IMR-90 (cell line): ENCODE data around the gene BET1. TPM values are rescaled to one million over a fixed set of nuclear protein-coding genes. Genes with fewer than 3 reads are reported as not detected.

Source experiments
- ATAC-seq: fragments of 200-7000 bp; cut with Tn5 transposase; 2 replicates; pipeline ENCODE4 v1.9.1; 2020; ENCODE audit warnings: low read depth, mild to moderate bottlenecking, moderate library complexity
- BruUV-seq: library from RNA; stranded (reverse); fragments of 400-500 nt; replicated peaks from 2 replicates; lab custom pipeline; 2021; lab: Mats Ljungman, UMichigan
- CTCF ChIA-PET: fragments of 300-600 bp; formaldehyde crosslinking; extraction: SDS; loops from one replicate; lab custom pipeline; 2021; ENCODE audit warnings: antibody characterized with exemption; lab: Yijun Ruan, JAX
- POLR2A ChIA-PET: fragments of 300-600 bp; sonication (Branson Sonifier 250); formaldehyde crosslinking; loops from one replicate; lab custom pipeline; 2022; ENCODE audit warnings: antibody characterized with exemption; ENCODE audit not compliant: unreplicated experiment; lab: Charles Lee
- DNase-seq: peaks from one replicate; pipeline ENCODE4 v3.0.0; 2013
- H2AFZ ChIP-seq: replicated peaks from 2 replicates; pipeline ENCODE3; 2013; ENCODE audit warnings: low read length, mild to moderate bottlenecking; ENCODE audit not compliant: poor library complexity
- H2AK5ac ChIP-seq: 2 replicates; pipeline ENCODE4 v1.6.1; 2013; ENCODE audit warnings: low read depth, low read length, inconsistent platforms
- H2AK9ac ChIP-seq: replicated peaks from 2 replicates; pipeline ENCODE3; 2013; ENCODE audit warnings: mild to moderate bottlenecking, low read depth, low read length, moderate library complexity; ENCODE audit not compliant: poor library complexity
- H2BK120ac ChIP-seq: 2 replicates; pipeline ENCODE4 v1.6.1; 2013; ENCODE audit warnings: low read depth, low read length, inconsistent platforms
- H2BK15ac ChIP-seq: 3 replicates; pipeline ENCODE4 v1.6.1; 2013; ENCODE audit warnings: low read depth, low read length, inconsistent platforms
- H2BK20ac ChIP-seq: 2 replicates; pipeline ENCODE4 v1.6.1; 2013; ENCODE audit warnings: low read depth, mild to moderate bottlenecking, inconsistent platforms, low read length, moderate library complexity
- H2BK5ac ChIP-seq: 2 replicates; pipeline ENCODE4 v1.6.1; 2013; ENCODE audit warnings: mild to moderate bottlenecking, low read depth, low read length, inconsistent platforms; ENCODE audit not compliant: poor library complexity, severe bottlenecking
- H3K14ac ChIP-seq: replicated peaks from 2 replicates; pipeline ENCODE4 v1.6.1; 2013; ENCODE audit warnings: low read depth, low read length, inconsistent platforms
- H3K18ac ChIP-seq: 2 replicates; pipeline ENCODE4 v1.6.1; 2013; ENCODE audit warnings: low read depth, low read length, control low read depth
- H3K23ac ChIP-seq: 2 replicates; pipeline ENCODE4 v1.6.1; 2013; ENCODE audit warnings: low read depth, low read length, inconsistent platforms
- H3K27ac ChIP-seq: 2 replicates; pipeline ENCODE4 v1.5.1; 2013; ENCODE audit warnings: mild to moderate bottlenecking, control low read depth, low read length; ENCODE audit not compliant: insufficient read depth
- H3K27me3 ChIP-seq: 2 replicates; pipeline ENCODE4 v1.6.1; 2013; ENCODE audit warnings: low read length; ENCODE audit not compliant: control insufficient read depth, insufficient read depth
- H3K36me3 ChIP-seq: 2 replicates; pipeline ENCODE4 v1.6.1; 2013; ENCODE audit warnings: low read length, mixed read lengths; ENCODE audit not compliant: control insufficient read depth, insufficient read depth
- H3K4ac ChIP-seq: 2 replicates; pipeline ENCODE4 v1.6.1; 2013; ENCODE audit warnings: low read depth, low read length, inconsistent platforms
- H3K4me1 ChIP-seq: 2 replicates; pipeline ENCODE4 v1.6.1; 2013; ENCODE audit warnings: low read length, mixed read lengths; ENCODE audit not compliant: control insufficient read depth, insufficient read depth
- H3K4me2 ChIP-seq: 2 replicates; pipeline ENCODE4 v1.6.1; 2013; ENCODE audit warnings: low read depth, mild to moderate bottlenecking, control low read depth, low read length, moderate library complexity
- H3K4me3 ChIP-seq: 2 replicates; pipeline ENCODE4 v1.5.1; 2013; ENCODE audit warnings: low read depth, mild to moderate bottlenecking, control low read depth, low read length, moderate library complexity; ENCODE audit not compliant: insufficient read depth
- H3K56ac ChIP-seq: 2 replicates; pipeline ENCODE4 v1.6.1; 2013; ENCODE audit warnings: low read length, inconsistent platforms; ENCODE audit not compliant: insufficient read depth; ENCODE audit errors: extremely low read depth
- H3K79me1 ChIP-seq, 2 experiments: 2 replicates each; pipeline ENCODE4 v1.6.1; 2013; ENCODE audit warnings: low read length in 2 of 2, inconsistent platforms in 1 of 2, low read depth in 1 of 2
- H3K9ac ChIP-seq: 2 replicates; pipeline ENCODE4 v1.6.1; 2013; ENCODE audit warnings: low read depth, low read length, control low read depth
- H3K9me1 ChIP-seq: 2 replicates; pipeline ENCODE4 v1.6.1; 2013; ENCODE audit warnings: low read length, inconsistent platforms; ENCODE audit not compliant: insufficient read depth
- H3K9me3 ChIP-seq: 2 replicates; pipeline ENCODE4 v1.6.1; 2013; ENCODE audit warnings: low read length; ENCODE audit not compliant: control insufficient read depth, insufficient read depth
- H4K20me1 ChIP-seq: 2 replicates; pipeline ENCODE4 v1.6.1; 2013; ENCODE audit warnings: low read length, inconsistent platforms; ENCODE audit not compliant: insufficient read depth
- H4K5ac ChIP-seq: 2 replicates; pipeline ENCODE4 v1.6.1; 2013; ENCODE audit warnings: mild to moderate bottlenecking, low read depth, low read length, control low read depth
- H4K8ac ChIP-seq, 2 experiments: 2 replicates each; pipeline ENCODE4 v1.6.1; 2013; ENCODE audit warnings: low read depth in 2 of 2, low read length in 2 of 2, control low read depth in 1 of 2, inconsistent platforms in 1 of 2
- H4K91ac ChIP-seq: 2 replicates; pipeline ENCODE4 v1.6.1; 2013; ENCODE audit warnings: low read depth, low read length, inconsistent platforms; ENCODE audit not compliant: insufficient read depth
- CEBPB ChIP-seq: IDR thresholded peaks from 2 replicates; pipeline ENCODE4 v1.6.1; 2012; ENCODE audit warnings: low read depth, low read length, improper control_type of control experiment
- CHD1 ChIP-seq: IDR thresholded peaks from 2 replicates; pipeline ENCODE4 v1.6.1; 2012; ENCODE audit warnings: low read depth, low read length, improper control_type of control experiment
- CTCF ChIP-seq: conservative IDR thresholded peaks from 2 replicates; pipeline ENCODE4 v1.5.1; 2012; ENCODE audit warnings: mild to moderate bottlenecking, low read depth, low read length, improper control_type of control experiment
- ELK1 ChIP-seq: fragments of 150-350 bp; IDR thresholded peaks from 2 replicates; pipeline ENCODE4 v1.6.1; 2016; ENCODE audit warnings: low read depth, mild to moderate bottlenecking, low read length, moderate library complexity, borderline replicate concordance
- FOS ChIP-seq: fragments of 150-350 bp; IDR thresholded peaks from 2 replicates; pipeline ENCODE4 v1.6.1; 2016; ENCODE audit warnings: low read depth, low read length
- MAFK ChIP-seq: IDR thresholded peaks from 2 replicates; pipeline ENCODE4 v1.6.1; 2012; ENCODE audit warnings: low read depth, low read length, improper control_type of control experiment
- MAZ ChIP-seq: IDR thresholded peaks from 2 replicates; pipeline ENCODE4 v1.6.1; 2012; ENCODE audit warnings: low read depth, mild to moderate bottlenecking, low read length, improper control_type of control experiment, moderate library complexity, borderline replicate concordance
- MXI1 ChIP-seq: IDR thresholded peaks from 2 replicates; pipeline ENCODE4 v1.6.1; 2012; ENCODE audit warnings: low read depth, mild to moderate bottlenecking, low read length, moderate library complexity, borderline replicate concordance
- NFE2L2 ChIP-seq: fragments of 150-350 bp; IDR thresholded peaks from 2 replicates; pipeline ENCODE4 v1.6.1; 2016; ENCODE audit warnings: low read depth, mild to moderate bottlenecking, low read length
- RCOR1 ChIP-seq: IDR thresholded peaks from 2 replicates; pipeline ENCODE4 v1.6.1; 2012; ENCODE audit warnings: mild to moderate bottlenecking, low read length, improper control_type of control experiment; ENCODE audit not compliant: insufficient replicate concordance
- RFX5 ChIP-seq: IDR thresholded peaks from 2 replicates; pipeline ENCODE4 v1.8.0; 2012; ENCODE audit warnings: low read depth, mild to moderate bottlenecking, low read length, moderate library complexity
- SMC3 ChIP-seq: fragments of 150-350 bp; IDR thresholded peaks from 2 replicates; pipeline ENCODE4 v1.6.1; 2016; ENCODE audit warnings: low read depth, mild to moderate bottlenecking, antibody characterized with exemption, low read length, moderate library complexity
- USF2 ChIP-seq: fragments of 150-350 bp; IDR thresholded peaks from 2 replicates; pipeline ENCODE4 v1.6.1; 2017; ENCODE audit warnings: mild to moderate bottlenecking, antibody characterized with exemption, low read length, low read depth
- WGBS, 2 experiments: methylation state at CpG; one replicate each; pipeline versions ENCODE4 v1.1.5 to v1.1.7; 2013; ENCODE audit warnings: missing lambda C conversion rate in 2 of 2; ENCODE audit not compliant: insufficient read length in 1 of 2; ENCODE audit errors: extremely low coverage in 2 of 2; 5-methylcytosine and 5-hydroxymethylcytosine counted together
- dilution Hi-C: fragments of 300-500 bp; cut with HindIII; formaldehyde crosslinking; loops from one replicate; pipeline ENCODE4 v1.14.3; 2018; ENCODE audit warnings: low sequenced_read_pairs; ENCODE audit not compliant: unreplicated experiment
- in situ Hi-C: fragments of 300-500 bp; cut with MboI; formaldehyde crosslinking; loops from 3 replicates; pipeline ENCODE4 v1.14.3; 2019; ENCODE audit warnings: low sequenced_read_pairs, inconsistent platforms, mixed read lengths
- intact Hi-C: fragments of 100-400 bp; cut with micrococcal nuclease; formaldehyde crosslinking; loops from 2 replicates; pipeline ENCODE4 v1.10.0; 2022
- polyA plus RNA-seq, 3 experiments: library from polyadenylated mRNA; depleted of rRNA; stranded (reverse); fragments of >200 nt; gene quantifications; 2 replicates each; pipeline ENCODE4 v1.2.3, GENCODE V29; 2012; ENCODE audit warnings: low replicate concordance in 1 of 3
- total RNA-seq: library from RNA; depleted of rRNA; stranded (reverse); fragments of >200 nt; gene quantifications from 2 replicates; pipeline ENCODE4 v1.2.3, GENCODE V29; 2012

The BET1 gene
- total and polyA plus RNA-seq, 2 of the 4 experiments (the other 2 are of a cell fraction) = 9.9 to 33.2 TPM

- Histone ChIP-seq H2BK120ac (no peak overlapping the region), H2BK15ac (no peak overlapping the region; the same call in 2 of the 3 replicates), H3K4me3 (no peak overlapping the region), H3K36me3 (no peaks in the 10 kb centered on the region), H3K27ac (no peak overlapping the region), H3K4me2 (no peak overlapping the region), H3K9me3 (peaks cover 2% of the 10 kb centered on the region; the same call in 1 of the 2 replicates), H3K18ac (no peak overlapping the region), H3K23ac (no peak overlapping the region), H2BK20ac (no peak overlapping the region), H2AFZ (no peak overlapping the region), H3K14ac (no peak overlapping the region), H4K91ac (no peak overlapping the region), H2AK5ac (no peak overlapping the region), H3K79me1 (no peaks in the 10 kb centered on the region), H3K4me1 (peaks cover 2% of the 10 kb centered on the region; the same call in 1 of the 2 replicates), H3K27me3 (peaks cover 9% of the 10 kb centered on the region; the same call in 1 of the 2 replicates), H4K8ac (no peak overlapping the region), H2BK5ac (no peak overlapping the region), H4K20me1 (no peaks in the 10 kb centered on the region), H3K9ac (no peak overlapping the region), H2AK9ac (no peak overlapping the region), H4K5ac (no peak overlapping the region), H3K4ac (no peak overlapping the region), H3K56ac (no peak overlapping the region), H3K9me1 (no peaks in the 10 kb centered on the region)
- dilution Hi-C loops = no loop called here
- CTCF ChIA-PET = no interaction called here
- no TSS peak for BruUV-seq
- in situ Hi-C loops = no loop called here
- no peak for DNase-seq
- ATAC-seq = no peak
- WGBS, 2 experiments = no CpG with 5 or more reads among the region's 9 CpGs
- POLR2A ChIA-PET = no interaction called here
- intact Hi-C loops = no loop called here
- no peak for TF ChIP-seq USF2
- no peak for TF ChIP-seq CTCF
- no peak for TF ChIP-seq MAZ
- TF ChIP-seq CHD1 = no peak
- no peak for TF ChIP-seq CEBPB
- TF ChIP-seq NFE2L2 = no peak
- no peak for TF ChIP-seq RFX5
- no peak for TF ChIP-seq RCOR1
- TF ChIP-seq FOS = no peak
- no peak for TF ChIP-seq MXI1
- TF ChIP-seq MAFK = no peak
- TF ChIP-seq ELK1 = no peak
- TF ChIP-seq SMC3 = no peak
Observed at GRCh38 chr7:94039368-94040035, 35.3 kb upstream of the BET1 start.
